GM12872 (cell line): Measurements from ENCODE around the gene CNIH2.

Experiments used
- TF ChIP-seq, protein P1 (sequence below): IDR thresholded peaks from 3 replicates; pipeline ENCODE4 v1.5.1; 2011; ENCODE audit warnings: low read depth, mild to moderate bottlenecking, low read length, moderate library complexity; ENCODE audit not compliant: insufficient read depth

The CNIH2 gene

DNA sequence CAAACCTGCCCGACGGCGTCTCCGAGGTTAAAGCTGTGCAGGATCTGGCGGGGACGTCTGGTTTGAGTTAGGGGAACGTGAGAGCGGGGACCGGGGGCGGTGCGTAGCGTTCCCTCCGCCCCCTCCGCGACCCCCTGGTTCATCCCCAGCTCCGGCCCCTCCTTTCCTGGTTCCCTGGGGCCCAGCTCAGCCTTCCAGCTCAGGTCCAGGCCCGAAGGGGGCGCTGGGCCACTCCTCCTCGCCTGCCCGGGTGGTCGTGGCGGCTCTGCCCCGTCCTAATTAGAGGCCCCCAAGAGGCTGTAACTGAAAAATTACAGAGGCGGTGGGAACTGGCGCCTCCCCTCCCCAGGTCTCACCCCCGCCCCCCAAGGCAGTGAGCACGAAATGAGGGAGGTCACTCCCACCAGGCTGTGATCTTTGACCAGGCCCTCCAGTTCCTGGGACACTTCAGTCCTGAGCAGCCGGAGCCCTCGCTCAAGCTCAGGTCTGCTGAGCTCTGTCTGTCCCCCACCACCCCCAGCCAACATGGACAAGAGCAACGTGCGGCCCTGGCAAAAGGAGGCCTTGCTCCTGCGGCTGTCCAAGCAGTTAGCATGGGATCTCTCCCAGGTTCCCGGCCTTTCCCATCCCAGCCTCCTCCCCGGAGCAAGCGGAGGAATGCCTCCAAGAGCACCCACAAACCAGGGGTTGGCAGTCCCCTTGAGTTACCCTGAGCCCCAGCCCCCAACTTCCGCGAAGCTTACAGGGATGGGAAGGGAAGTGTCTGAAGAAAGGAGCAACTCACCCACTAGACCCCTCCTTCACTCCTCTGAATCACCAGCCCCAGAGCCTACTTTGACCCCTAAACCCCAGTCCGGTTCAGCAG is 35.6 kb downstream of the CNIH2 start:
- TF ChIP-seq, protein P1, sequence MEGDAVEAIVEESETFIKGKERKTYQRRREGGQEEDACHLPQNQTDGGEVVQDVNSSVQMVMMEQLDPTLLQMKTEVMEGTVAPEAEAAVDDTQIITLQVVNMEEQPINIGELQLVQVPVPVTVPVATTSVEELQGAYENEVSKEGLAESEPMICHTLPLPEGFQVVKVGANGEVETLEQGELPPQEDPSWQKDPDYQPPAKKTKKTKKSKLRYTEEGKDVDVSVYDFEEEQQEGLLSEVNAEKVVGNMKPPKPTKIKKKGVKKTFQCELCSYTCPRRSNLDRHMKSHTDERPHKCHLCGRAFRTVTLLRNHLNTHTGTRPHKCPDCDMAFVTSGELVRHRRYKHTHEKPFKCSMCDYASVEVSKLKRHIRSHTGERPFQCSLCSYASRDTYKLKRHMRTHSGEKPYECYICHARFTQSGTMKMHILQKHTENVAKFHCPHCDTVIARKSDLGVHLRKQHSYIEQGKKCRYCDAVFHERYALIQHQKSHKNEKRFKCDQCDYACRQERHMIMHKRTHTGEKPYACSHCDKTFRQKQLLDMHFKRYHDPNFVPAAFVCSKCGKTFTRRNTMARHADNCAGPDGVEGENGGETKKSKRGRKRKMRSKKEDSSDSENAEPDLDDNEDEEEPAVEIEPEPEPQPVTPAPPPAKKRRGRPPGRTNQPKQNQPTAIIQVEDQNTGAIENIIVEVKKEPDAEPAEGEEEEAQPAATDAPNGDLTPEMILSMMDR = no peak

DNA sequence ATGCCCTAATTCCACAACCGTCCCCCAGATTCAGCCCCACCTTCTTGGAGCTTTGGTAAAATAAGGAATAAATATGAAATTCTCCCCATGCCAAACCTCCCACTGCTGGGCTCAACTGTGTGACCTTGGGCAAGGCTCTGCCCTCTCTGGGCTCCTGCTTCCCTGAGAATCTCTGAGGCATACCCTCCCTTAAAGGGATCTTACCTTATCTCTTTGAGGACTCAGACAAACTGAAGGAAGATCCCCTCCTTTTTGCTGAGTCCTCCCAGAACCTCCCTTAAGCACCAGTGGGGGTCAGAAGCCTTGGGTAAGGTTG is 36.2 kb downstream of the CNIH2 start:
- TF ChIP-seq, protein P1 = no peak

DNA sequence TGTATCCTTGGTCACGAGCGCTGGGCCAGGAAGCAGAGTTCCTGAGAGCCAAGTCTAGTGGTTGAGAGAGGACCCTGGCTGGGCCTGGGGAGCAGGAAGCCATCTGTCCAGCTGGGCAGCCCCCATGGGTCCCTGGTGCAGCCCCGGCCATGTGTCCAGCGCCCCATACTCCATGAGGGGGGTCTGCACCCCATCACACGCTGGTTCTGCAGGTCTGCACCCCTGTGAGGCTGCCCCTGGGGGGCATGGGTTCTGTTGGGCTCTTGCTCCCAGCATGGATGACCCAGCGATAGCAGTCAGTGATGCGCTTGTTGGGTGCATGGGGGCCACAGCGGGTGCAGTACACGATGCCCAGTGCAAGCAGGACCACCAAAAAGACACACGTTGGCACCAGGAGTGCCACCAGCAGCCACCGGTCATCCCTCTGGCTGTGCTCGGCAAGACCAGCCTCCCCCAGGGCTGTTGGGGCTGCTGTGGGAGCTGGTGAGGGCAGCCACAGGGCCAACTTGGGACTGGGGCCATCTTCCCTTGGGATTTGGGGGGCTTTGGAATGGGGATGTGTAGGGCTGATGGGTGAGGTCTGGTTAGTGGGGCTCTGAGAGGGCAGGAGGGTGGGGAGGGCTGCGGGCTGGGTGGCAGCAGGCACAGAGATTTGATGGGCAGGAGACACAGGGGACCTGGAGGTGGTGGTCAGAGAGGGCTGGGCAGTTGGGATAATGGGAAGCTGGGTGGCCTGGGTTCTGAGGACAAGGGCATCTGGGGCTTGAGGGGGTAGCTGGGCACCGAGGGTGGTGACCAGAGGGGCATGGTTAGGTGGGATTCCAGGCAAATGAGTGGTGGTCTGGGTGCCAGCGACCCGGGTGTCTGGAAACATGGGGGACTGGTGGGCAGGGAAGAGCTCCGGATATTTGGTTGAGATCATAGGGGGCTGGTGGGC is 36.9 kb downstream of the CNIH2 start:
- TF ChIP-seq, protein P1 = no peak

DNA sequence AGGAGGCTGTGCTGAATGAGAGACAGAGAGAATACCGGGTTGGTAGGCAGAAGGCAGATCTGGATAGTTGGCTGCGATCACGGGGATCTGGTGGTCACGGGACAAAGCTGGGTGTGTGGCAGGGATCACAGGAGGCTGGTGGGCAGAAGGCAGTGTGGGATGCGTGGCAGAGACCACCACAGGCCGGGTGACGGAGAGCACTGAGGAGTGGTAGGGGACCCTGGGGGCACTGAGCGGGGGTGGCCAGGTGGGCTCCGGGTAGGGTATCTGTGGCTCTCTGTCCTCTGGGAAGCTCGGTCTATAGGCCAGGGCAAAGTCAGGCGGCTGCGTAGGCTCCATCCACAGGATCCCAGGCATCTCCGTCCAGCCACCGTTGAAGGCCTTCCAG is 37.5 kb downstream of the CNIH2 start:
- TF ChIP-seq, protein P1 = no peak

DNA sequence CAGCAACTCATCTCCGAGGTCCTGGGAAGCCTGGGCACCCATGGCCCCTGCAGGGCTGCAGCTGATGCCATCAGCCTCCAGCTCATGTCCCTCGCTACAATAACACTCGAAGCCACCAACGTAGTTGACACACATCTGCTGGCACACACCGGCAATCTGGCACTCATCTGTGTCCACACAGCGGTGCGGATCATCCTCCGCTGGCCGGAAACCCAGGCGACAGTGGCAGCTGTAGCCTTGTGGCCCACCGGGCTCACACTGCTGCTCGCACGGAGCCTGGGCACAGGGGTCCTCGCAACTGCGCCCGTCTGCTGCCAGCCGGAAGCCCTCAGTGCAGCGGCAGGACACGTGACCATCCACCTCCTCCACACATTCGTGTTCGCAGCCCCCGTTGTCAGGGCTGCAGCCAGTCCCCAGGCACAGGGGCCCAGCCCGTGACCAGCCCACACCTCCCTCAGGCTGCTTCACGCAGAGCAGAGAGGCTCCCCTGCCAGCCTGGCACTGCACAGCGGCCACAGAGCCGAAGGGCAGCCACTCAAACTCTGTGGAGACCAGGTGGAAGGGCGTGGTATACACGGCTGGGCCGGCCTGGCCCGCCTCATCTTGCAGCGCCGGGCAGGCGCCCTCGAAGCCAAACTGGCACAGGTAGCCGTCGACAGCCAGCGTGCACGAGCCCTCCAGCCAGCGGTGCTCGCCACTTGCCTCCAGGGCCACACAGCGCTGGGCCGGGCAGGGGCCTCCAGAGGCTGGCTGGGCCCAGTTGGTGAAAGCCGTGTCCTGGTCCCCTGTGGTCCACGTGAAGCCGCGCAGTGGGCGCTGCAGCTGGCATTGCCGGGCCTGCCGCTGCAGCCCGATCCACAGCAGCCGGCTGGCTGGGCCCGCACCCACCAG is 38.2 kb downstream of the CNIH2 start:
- TF ChIP-seq, protein P1 = no peak

DNA sequence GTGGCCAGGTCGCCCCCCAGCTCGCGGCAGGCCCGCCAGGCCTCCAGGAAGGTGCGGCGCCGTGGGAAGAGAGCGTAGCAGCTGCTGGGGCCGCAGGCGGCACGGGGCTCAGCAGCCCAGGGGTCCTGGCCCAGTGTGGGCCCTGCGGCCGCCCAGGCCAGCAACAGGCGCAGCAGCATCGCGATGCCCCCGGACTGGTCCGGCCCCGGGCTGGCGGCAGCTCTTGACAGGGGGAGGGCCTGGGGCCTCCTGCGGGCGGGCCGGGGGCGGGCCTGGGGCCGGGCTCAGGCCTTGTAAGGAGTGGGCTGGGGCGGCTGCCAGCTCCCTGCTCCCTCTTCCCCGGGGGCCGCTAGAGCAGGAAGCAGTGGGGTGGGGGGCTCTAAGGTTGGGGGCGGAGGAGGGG is 38.9 kb downstream of the CNIH2 start, which contains the start of gene CD248:
Gene CD248 (minus strand): TSS at position 196 of the 403 bp plus-strand sequence. CDS start 17 bp downstream, at position 179.
- TF ChIP-seq, protein P1 = no peak

DNA sequence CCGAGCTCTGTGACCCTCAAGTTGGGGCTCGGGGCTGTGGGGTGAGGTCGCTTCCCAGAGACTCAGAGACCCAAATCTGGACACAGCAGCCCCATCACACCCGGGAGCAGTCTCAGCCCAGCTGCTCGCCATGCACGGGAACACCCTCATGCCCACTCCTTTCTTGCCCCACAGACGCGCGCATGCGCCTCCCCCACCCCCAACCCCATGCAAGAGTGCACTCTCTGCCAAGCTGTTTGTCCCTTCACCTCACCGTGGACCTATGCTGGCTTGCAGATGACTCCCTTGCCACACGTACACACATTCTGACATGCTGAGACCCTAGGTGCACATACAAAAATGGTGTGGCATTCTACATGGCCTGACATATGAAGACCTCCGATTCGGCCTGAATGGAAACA is 39.3 kb downstream of the CNIH2 start:
- TF ChIP-seq, protein P1 = no peak
